GM21447 (cell line): ENCODE results near the gene TADA1.
A peak's percentile ranks its signal among the peaks of the same experiment; 100 is the strongest.
"Not testable (repeated sequence)": the region's sequence is repeated elsewhere in the genome, so short reads cannot be mapped to it uniquely, and the experiment has no call there.

ENCODE experiments used
- ATAC-seq: cut with Tn5 transposase; IDR thresholded peaks from one replicate; pipeline ENCODE4 v1.9.1; 2021; ENCODE audit not compliant: unreplicated experiment

The TADA1 gene

DNA sequence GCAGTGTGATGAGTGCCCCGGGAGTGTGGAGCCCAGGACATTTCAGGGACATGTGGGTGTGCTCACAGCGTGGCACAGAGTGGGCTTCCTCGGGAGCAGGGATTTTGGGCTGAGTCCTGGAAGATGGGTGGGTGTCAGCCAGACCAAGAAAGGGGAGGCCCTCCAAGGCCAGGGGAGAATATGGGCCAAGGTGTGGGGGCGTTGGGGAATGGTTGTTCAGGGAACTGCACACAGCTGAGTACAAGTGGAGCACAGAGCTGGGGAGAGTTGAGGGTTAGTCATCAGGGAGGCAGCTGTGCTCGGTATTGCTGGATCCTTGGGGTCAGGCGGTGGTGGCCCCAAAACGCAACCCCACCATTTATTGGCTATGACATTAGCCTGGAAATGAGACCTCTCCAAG, 31.3 kb downstream of the TADA1 start:
- no peak for ATAC-seq

DNA sequence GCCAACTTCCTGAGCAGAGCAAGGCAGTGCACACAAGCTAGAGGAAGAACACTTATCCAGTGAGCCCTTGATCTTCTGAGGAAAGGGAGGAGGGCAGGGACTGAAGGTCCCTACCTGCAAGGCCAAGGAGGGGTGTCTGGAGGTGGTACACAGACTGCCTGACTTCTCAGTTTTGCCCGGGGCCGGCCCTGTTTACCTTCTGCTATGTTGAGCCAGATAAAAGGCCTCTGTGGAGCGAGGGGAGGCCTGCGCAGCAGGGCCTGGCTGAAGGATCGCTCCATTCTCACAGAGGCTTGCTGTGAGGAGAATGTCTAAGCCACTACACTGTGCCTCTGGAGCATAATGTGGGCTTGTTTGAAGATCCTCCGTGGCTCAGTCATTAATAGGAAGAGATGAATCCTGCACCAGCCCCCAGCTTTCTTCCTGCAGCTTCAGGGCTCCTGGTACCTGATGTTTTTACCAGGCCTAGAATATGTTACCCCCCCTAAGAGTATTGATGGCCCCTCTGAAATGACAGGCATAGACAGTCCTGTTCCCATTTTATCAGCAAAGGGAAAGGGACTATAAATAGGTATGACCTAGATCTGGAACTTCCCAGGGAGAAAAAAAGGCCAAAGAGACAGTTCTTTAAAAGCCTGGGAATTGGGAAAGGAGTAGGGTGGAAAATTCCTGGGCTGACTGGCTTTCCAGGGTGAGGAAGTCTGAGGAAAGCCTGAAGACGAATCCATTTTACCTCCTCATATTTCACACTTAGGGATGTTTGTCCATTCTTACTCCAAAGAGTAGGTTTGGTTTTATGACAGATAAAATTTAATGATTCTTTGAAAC, 32.1 kb downstream of the TADA1 start:
- no peak for ATAC-seq

DNA sequence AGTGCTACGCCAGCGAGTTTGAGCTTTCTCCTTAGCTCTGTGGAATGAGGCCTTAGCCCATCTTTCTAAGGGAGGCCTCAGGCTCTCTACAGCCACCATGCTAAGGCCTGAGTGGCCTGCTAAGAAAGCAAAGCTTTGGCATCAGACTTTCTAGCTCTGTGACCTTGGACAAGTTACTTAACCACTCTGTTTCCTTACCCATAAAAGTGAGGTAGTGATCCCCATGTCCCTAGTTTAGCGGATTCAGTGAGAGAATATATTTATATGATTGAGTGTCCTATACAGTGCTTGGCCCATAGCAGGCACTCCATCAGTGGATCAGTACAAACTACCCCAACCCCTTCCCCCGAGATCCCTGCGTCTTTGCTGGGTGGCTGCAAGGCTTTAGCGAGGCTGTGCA, 32.7 kb downstream of the TADA1 start:
- no peak for ATAC-seq

DNA sequence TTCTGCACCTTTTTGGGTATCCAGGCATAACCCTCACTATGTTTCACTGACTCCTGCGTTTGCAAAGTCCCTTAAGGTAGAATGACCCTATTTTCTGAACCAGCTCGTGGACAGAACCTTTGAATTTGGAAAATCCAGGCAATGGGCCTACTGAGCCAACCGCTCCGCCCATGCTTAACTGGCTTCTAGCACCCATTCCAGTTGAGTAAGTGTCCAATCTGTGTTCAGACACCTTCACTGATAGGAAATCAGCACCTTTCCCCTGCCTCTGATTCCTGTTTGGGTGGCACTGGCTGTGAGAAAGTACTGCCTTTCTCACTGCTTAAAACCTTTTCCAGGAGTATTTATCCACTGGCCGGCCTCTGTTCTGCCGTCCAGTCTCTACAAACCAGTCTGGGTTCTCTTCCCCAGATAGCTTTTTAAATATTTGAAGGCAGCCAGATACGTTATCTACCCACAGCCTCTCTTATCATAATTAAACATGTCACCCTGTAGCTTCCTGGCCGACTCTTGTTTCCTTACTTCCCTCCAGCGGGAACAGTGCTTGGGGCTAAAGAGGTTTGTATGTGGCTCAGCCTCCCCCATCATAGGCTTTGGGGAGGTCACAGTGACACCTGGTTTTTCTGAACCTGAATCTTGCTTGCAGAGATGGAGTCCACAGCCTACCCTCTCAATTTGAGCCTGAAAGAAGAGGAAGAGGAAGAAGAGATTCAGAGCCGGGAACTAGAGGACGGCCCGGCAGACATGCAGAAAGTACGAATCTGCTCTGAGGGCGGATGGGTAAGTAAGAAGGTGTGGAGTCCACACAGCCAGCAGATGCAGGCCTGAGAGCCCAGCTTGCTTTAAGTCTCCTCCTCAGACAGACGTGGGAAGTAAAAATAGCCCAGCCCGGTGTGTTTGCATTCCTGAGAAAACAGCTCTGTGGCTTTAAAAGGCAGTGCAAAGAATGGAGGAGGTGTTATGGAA, 35.5 kb downstream of the TADA1 start:
- ATAC-seq: no peak

DNA sequence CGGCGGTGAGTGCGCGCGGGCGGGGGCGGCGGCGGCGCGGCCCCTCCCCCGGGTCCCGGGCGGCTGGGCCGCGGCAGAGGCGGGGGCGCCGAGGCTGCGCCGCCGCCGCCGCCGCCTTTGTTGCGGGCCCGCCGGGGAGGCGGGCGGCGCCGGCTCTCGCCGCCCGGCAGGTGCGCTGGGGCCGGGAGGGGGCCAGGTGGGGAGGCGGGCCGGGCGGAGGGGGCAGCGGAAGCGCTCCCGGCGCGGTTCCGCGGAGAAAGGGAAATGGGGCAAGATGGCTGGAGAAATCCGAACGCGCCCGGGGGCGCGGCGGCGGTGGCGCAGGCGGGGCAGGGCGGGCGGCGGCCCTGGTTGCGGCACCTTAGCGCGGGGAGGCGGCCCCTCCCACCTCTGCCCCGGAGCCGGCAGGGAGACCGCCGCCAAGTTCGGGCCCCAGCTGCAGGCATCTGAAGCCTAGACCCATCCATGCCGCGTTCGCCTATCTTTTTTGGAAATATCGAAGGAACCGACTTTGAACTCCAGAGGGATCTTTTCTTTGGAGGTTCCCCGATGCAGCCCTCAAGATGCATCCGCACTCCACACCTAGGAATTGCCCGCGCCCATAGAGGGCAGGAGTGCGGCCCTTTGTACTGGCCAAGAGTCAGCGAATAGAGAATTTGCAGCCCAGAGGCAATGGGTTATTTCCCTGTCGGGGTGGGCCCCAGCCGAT, 36.3 kb downstream of the TADA1 start:
- ATAC-seq: peak; percentile 25

DNA sequence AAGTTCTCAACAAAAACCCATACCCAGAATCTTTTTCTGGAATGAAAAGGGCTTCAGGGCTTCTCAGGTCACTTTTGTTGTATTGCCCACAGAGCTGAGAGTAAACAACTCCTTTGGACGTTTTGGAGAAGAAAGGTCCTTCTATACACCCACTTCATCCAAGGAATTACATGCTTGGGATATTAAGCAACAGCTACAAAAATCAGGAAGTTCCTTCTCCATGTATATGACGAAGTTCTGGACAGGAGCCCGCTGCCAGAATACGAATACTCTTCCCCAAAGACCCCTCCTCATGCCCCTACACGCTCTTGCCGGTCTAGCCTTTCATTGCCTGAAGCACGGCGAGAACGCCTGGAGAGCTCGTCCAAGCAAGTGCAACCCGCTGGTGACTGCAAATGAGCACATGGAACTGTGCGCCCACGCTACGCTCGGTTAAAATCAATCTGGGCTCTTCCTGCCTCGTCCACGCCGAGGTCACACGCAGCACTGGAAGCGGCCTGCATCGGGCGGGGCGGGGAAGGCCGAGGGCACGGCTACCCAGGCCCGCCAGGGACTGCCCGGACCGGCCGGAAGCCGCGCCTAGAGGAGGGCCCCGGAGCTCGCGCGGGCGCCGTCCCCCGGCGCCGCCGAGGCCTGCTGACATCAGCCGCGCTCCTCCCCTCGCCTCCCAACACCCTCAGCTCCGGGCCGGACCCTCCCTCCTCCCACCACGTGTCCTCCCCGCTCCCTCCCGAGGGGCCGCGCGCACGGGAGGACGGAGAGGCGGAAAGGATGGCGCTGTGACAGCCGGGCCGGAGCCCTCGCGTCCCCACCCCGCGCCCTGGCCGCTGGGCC, 37.1 kb downstream of the TADA1 start, which contains the start of gene POGK:
TSS of gene POGK (plus strand) at position 710 of the 834 bp plus-strand sequence. CDS start 1,482 bp downstream, outside the sequence.
- ATAC-seq: peak; percentile 94

DNA sequence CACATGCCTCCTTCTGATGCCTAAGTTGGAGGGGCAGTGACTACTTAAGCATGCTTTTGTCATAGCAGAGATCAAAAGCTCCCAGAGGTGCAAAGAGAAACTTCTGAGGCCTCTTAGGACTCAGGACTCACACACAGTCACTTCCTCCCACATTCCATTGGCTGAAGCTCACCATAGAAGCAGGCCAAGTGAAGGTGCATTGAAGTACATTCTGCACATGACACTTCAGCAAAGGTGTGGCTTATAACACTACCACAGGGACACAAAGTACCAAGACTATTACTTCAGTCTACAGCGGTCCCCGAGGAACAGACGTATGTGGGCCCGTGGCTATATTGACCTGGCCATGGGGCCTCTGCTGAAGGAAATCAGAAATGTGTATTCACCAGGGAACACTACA, 39.3 kb downstream of the TADA1 start:
- ATAC-seq: no peak

DNA sequence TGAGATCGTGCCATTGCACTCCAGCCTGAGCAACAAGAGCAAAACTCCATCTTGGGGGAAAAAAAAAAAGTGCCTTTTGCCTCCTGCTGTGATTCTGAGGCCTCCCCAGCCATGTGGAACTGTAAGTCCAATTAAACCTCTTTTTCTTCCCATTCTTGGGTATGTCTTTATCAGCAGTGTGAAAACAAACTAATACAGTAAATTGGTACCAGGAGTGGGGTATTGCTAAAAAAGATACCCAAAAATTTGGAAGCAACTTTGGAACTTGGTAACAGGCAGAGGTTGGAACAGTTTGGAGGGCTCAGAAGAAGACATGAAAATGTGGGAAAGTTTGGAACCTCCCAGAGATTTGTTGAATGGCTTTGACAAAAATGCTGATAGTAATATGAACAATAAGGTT, 46.3 kb downstream of the TADA1 start:
- not testable (repeated sequence) for ATAC-seq

DNA sequence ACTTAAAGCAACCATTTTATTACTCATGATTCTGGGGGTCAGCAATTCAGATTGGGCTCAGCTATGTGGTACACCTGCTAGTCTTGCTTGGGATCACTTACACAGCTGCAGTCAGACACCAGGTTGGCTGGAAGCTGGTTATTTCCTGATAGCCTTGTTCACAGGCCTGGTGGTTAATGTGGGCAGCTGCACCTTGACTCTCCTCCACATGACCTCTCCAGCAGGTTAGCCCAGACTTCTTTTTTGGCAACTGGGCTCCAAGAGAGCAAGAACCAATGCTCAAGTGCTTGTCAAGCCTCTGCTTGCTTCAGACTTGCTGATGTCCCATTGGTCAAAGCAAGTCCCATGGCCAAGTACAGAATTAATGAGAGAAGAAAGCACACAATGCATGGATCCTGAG, 48.6 kb downstream of the TADA1 start:
- ATAC-seq: no peak

DNA sequence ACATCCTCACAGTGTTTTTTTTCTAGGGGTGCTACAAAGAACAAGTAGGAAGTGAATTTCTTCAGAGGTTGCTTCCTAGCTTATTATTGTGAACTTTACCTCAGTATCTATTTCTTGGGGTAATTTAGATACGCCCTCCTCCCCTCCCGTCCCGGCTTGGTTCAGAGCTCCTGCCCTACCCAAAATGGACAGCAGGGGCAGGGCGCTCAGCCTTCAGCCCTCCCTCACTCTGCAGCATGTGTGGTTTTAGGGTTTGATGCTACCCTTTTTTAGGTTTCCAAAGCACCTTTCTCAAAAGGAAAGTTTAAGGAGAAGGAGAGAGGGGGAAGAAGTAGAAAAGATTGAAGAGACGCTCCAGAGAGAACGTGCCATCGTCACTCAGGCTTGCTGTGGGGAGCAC, 53.7 kb downstream of the TADA1 start:
- ATAC-seq: no peak

DNA sequence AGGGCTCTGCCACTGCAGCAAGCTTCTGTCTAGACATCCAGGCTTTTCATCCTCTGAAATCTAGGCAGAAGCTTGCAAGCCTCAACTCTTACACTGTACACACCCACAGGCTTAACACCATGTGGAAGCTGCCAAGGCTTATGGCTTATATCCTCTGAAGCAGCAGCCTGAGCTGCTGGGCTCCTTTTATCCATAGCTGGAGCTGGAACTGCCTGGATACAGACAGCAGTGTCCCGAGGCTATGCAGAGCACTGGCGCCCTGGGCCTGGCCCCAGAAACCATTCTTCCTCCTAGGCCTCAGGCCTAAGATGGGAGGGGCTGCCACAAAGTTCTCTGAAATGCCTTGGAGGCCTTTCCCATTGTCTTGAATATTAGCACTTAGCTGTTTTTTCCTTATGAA, 56.1 kb downstream of the TADA1 start:
- ATAC-seq: no peak

DNA sequence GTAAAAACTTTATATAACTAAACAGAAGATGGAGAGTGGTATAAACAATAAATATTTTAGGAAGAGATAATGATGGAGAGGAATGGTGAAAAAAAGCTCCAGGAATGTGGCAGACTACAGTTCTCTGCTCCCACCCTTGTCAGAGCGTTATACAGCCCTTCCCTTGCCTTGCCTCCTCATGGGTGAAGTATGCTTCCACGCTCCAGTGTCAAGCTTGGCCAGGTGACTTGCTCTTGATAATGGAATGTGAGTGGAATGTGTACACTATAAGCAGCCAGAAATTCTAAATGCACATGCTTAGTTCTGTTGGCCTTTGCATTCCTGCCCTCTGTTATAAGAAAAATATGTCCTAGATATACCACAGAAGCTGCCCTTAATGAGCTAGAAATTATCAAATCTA, 61.5 kb downstream of the TADA1 start:
- ATAC-seq: no peak

DNA sequence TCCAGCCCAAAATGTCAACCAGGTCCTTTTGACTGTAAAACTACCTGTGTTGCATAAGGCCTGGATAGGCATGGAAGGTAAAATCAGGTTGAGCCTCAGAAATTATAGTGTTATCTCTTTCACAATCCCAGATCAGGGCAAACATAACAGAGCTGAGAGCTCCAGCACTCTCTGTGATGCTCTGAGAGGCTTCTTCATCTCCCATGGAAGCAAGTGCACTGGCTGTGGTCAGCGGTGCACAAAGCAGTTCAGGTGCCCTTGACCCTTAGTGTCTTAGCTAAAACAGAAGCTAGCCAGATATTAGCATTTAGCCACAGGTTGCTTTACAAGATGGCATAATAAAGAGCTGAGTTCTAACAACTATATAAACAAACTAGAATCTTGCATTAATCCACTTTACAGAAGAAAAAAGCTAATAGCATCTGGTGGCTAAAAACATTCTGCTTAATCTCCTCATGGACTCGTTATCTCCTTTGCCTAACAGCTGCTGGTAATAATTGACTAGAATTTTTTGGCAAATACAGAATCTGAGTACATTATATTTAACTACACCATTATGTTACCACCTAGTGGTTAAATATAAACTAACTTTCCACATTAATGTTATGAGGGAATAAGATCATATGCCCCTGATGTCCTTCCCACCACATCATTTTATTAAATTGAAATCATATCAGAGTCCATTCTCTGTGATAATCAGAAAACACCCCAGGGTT, 62.4 kb downstream of the TADA1 start:
- ATAC-seq: no peak

DNA sequence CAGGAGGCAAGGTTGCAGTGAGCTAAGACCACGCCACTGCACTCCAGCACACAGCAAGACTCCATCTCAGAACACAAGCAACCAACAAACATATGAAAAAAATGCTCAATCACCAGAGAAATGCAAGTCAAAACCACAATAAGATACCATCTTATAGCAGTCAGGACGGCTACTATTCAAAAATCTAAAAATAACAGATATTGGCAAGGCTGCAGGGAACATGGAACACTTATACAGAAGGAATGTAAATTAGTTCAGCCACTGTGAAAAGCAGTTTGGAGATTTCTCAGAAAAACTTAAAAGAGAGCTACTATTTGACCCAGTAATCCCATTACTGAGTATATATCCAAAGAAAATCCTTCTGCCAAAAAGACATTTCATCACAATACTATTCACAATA, 64.4 kb downstream of the TADA1 start:
- no peak for ATAC-seq

DNA sequence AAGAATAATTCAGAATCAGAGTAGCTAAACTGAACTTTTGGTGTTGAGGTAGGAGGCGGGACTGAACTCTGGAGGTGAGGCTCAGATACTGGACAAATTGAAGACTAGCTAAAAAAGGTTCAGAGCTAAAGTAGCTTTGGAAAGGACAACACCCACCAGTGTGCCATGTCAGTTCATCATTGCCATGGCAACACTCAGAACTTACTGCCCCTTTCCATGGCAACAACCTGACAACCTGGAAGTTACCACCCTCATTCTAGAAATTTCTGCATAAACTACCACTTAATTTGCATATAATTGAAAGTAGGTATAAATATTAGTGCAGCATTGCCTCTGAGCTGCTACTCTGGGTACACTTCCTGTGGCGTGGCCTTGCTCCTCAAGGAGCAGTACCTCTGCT, 67.1 kb downstream of the TADA1 start:
- no peak for ATAC-seq
